ENCODE data around the gene PREX1.
"Not testable (repeated sequence)": the region's sequence is repeated elsewhere in the genome, so short reads cannot be mapped to it uniquely, and the experiment has no call there.

The PREX1 gene

DNA sequence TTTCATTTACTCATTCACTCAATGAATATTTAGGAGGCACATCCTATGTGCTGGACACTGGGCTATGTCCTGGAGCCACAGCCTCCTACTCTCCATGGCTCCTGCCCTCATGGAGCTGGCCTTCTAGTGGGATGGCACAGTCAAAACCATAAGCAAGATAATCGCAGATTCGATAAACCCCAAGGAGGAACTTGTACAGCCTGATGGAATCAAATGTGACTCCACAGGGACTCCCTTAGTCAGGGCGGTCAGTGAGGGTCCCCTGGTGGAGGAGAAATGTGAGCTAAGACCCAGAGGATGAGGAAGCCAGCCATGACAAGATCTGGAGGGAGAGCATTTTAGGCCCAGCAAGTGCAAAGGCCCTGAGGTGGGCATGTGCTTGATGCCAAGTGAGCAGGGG is 211.9 kb downstream of the PREX1 start:
- DNase-seq, result no peak

DNA sequence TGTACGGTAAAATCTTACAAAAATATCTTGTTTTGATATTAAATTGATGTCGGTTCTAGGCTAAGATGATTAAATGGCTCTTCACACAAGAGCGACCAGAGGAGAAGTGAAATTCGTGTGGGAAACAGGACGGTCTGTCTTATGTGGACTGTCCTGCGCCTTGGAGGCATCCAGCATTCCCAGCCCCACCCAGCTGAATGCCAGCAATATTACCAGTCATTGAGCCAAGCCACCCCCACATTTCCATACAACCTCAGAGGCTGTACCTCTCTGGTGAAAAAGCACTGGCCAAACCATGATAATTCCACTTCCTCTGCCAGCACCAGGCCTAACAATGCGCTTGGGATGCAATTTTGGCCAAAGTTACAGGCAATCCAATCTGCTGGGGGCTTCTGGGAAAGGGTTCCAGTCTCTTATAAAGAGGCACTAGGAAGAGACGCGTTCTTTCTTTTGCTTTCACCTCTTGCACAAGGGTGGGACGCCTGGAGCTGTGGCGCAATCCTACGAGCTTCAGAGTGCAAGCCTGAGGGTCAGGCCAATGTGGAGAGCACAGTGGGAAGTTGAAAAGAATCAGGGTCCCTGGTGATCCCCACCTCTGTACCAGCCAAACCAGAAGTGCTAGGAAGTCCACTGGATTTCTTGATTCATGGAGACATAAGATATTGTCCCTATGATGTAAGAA is 213.1 kb downstream of the PREX1 start:
- DNase-seq, result no peak

- no peak for DNase-seq
Measured at GRCh38 chr20:48613926-48614325, 213.9 kb downstream of the PREX1 start.

DNA sequence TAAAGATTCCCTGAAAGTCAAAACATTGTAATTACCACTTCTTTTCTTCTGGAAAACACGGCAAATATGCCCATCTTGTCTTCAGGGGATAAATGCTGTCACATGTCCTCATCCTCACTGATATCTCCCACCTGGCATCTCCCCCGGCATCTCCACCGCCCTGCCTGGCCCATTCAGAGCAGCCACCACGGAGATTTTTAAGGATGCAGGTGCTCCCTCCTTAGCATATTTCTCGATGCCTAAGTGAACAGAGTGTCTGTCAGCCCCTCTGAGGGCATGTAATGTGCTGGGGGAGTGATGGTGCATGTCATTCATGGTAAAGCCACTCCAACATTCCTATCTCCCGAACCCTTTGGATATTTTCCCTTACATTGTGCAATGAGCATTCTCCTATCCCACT is 215.5 kb downstream of the PREX1 start:
- no peak for DNase-seq

GRCh38 chr20:48610996-48611395 is 216.8 kb downstream of the PREX1 start:
- DNase-seq, result no peak

GRCh38 chr20:48609491-48609978 is 218.3 kb downstream of the PREX1 start:
- no peak for DNase-seq

DNA sequence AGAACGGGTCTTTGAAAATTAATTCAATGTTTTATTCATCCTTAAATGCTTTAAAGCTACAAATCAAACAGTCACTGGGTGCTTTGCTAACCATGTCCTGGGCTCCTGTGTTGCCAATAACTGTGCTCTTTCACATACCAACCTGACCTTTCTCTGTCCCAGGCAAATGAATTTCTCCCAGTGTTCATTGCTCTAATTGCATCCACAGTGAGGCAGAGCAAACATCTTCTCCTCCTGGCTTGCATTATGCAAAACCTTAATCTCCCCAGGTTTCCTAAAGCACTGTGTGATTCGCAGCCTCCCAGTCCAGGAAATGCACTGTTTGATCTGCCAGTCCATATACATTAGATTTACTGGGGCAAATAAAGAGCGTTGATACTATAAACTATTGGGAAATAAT is 219.0 kb downstream of the PREX1 start:
- DNase-seq, result no peak

DNA sequence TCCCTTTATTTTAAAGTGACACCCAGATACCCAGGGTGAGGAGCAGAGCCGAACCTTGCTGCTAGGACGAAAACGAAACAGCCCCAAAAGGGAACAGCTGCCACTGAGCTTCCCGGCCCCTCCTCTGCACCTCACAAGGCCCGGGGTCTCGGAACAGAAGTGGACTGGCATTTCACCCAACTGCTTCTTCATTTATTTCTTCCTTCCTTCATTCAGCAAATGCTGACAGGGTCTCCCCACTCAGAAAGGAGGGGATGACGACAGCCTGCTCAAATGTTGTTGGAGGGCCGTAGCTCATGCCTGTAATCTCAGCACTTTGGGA is 220.3 kb downstream of the PREX1 start:
- no peak for DNase-seq

GRCh38 chr20:48606841-48607543 is 220.8 kb downstream of the PREX1 start:
- DNase-seq, result no peak

- DNase-seq, result no peak
Measured at GRCh38 chr20:48606172-48606840, 221.5 kb downstream of the PREX1 start.

DNA sequence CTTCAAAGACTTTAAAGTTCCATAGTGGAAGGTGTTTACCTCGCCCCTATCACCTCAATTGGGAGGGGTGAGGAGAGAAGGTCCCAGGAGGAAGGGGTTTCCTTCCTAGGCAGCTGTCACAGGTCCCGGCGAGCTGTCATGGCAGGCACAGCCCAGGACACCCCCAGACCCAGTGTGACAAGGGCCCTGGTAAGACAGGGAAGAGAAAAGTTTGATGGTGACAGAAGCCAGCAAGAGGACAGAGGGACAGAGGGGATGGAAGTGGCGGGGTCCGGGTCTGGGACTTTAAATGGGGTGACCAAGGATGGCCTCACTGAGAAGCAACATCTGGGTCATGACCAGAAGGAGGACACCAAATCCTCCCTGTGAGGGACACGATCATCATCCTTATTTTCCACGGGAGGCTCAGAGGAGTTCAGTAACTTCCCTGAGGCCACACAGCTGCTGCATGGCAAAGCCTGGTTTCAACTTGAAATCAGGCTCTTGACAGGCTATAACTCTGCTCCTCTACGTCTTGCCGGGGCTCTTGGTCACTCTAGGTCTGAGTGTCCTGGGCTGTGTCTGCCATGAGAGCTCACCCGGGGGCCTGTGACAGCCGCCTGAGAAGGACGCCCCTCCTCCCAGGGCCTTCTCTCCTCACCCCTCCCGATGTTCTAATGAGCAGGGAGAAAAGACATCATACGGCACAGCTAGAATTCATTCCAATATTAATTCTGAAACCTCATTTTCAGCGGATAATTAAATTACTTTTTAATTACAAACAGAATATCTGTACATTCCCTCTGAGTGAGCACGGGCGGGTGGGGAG is 222.2 kb downstream of the PREX1 start:
- DNase-seq, result no peak

DNA sequence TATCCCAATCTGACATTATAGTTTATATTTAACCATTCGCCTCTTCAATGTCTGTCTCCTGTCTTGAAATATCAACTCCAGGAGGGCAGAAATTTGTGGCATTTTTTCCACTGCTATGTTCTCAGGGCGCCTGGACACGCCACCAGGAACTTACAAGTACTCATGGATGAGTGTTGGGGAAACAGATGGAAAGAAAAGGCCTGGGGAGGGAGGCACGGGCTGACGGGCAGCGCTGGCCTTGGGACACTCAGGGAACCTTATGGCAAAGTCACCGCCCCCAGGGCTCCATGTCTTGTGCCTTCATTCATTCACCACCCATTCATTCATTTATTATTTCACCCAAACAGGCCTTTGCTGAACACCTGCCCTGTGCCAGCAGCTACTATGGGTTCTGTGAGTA is 222.9 kb downstream of the PREX1 start:
- DNase-seq, result no peak

DNA sequence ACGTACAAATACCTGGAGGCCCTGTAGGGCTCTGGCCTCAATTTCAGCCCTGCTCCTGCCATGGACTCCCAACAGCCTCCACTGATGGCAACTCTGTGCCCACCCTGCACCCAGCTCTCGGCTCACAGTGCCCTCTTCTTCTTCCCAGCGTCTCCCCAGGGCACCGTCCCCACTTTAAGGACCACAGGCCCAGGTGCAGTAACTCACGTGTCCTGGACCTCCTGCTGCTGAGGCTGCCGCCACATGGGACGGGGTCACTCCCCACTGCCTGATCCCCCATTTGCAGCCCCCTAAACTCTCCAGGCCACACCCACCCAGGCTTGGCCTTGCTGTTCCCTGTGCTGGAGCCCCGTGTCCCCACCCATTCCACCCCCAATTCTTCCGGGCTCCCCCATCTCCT is 223.4 kb downstream of the PREX1 start:
- DNase-seq, result no peak

GRCh38 chr20:48603819-48604405 is 223.9 kb downstream of the PREX1 start:
- no peak for DNase-seq

- no peak for DNase-seq
Measured at GRCh38 chr20:48603116-48603818, 224.5 kb downstream of the PREX1 start.

DNA sequence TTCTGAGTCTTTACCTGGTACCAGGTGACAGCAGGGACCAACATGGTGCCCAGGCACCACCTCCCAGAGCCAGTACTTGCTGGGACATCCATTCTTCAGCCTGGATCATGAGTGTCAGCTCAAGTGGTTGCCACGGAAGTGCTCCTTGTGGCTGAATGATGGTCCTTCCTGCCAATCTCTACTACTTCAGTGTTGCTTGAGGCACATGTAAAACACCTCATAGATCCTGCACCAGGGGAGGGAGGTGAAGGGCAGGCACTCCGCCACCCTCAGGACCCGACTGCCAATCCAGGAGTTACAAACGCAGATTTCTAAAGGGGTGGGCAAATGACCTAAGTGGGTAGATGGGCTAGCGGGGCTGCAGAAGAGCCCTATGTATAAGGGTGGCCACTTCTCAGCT is 226.0 kb downstream of the PREX1 start:
- no peak for DNase-seq

DNA sequence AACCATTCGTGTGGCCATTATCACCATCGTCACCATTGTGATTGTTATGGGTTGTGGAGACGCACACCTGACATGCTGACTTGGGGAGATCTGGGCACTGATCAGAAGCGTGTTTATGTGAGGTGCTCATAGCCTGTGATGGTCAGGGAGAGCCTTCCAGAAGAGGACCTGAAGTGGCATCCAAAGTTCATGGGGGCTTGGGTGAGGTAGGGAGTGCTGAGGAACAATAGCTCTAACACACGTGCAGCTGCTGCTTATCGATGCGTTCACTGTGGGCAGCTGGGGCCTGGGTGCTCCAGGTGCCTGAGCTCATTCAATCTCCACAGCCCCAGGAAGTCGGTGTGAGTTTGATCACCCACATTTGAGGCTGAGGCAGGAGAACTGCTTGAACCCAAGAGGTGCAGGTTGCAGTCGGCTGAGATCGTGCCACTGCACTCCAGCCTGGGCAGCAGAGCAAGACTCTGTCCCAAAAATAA is 227.3 kb downstream of the PREX1 start:
- DNase-seq, result no peak

DNA sequence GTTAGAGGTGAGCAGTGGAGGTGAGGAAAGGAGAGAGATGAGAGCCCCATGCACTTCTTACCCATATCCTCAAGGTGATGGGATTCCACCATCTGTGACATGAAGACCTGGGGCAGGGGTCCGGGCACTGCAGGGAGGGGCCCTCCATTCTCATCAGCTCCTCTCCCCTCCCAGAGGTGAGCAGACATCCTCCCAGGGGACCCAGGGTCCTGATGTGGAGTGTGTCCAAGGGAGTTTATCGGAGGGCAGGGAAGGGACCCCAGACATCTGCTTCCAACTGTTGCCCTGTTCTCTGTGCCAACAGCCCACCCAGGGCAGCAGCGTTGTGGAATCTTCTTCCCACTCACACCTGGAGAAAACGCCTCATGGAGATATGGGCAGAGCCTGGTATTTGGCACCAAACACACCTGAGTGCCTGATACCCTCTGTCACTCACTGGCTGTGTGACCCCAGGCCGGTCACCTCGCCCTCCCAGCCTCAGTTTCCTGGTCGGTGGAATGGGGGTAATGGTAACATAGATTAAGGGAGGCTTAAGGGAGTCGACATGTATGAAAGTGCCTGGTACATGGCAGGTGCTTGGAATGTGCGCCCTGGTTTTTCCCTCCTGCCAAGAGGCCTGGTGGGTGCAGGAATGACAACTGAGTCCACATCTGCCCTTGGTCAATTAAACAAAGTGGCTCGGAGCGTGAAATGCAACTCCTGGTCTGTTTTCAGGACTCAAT is 227.9 kb downstream of the PREX1 start:
- DNase-seq, result no peak

GRCh38 chr20:48599106-48599747 is 228.6 kb downstream of the PREX1 start:
- DNase-seq, result no peak

DNA sequence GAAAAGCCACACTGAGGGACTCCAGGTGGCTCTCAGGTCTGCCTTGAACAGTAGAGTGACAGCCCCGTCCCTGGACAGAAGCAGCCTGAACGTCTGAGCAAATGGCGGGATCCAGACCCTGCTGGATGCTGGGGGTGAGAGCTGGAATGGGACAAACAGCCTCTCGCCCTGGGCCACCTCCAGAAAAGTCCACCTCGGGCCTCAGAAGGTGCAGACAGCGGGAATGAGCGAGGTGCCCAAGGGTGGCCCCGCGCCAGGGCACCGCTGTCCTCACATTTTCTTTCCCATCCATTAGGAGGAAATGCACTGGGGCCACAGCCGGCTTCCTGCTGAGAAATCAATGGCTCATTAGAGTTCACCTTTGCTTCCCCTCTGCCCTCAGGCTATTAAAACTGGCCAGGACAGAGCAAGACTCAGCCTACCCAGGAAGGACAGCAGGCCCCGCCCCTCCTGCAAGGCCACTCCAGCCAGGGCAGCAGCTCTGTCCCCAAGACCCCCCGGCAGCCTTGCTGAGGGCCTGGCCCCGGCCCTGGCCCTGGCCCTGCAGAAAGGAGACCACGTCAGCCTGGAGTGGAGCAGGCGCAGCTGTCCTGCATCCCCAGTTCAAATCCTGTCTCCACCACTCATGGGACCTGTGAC is 229.4 kb downstream of the PREX1 start:
- not testable (repeated sequence) for DNase-seq
